Endothelial cell of umbilical vein (primary cell): ENCODE data around the gene CLCN2. TPM values are rescaled to one million over a fixed set of nuclear protein-coding genes. Genes with fewer than 3 reads are reported as not detected.
A peak's percentile ranks its signal among the peaks of the same experiment; 100 is the strongest.

Source experiments
- BruUV-seq: library from RNA; stranded (reverse); fragments of 400-500 nt; replicated peaks from 2 replicates; lab custom pipeline; 2021; lab: Mats Ljungman, UMichigan
- CTCF ChIA-PET: fragments of 300-600, 350-600 bp; sonication (Branson Sonifier 250); formaldehyde crosslinking; loops from one replicate; lab custom pipeline; 2021; ENCODE audit warnings: antibody characterized with exemption, inconsistent platforms; lab: Charles Lee
- POLR2A ChIA-PET: fragments of 300-600, 350-600 bp; sonication (Branson Sonifier 250); formaldehyde crosslinking; loops from one replicate; lab custom pipeline; 2021; ENCODE audit warnings: antibody characterized with exemption, inconsistent platforms; lab: Charles Lee
- DNase-seq: peaks from one replicate; pipeline ENCODE4 v3.0.0-alpha.2; 2011; ENCODE audit warnings: low read depth, low spot score
- FAIRE-seq: peaks from 2 replicates; lab custom pipeline; 2011; peaks lifted over from hg19 to GRCh38; lab: Jason Lieb, UNC
- H2AFZ ChIP-seq: 2 replicates; pipeline ENCODE4 v1.6.0; 2012; ENCODE audit warnings: low read depth, low read length, control low read depth, inconsistent platforms
- H3K27ac ChIP-seq: 2 replicates; pipeline ENCODE4 v1.5.1; 2011; ENCODE audit warnings: low read depth, mild to moderate bottlenecking, control low read depth, low read length, moderate library complexity; ENCODE audit not compliant: insufficient read depth
- H3K27me3 ChIP-seq, 2 experiments: 2 replicates each; pipeline versions ENCODE4 v1.6.0 to v1.6.1; 2011; ENCODE audit warnings: low read length in 2 of 2, mixed read lengths in 1 of 2; ENCODE audit not compliant: control insufficient read depth in 2 of 2, insufficient read depth in 2 of 2
- H3K36me3 ChIP-seq, 2 experiments: 2 replicates in 1 of 2; 3 replicates in 1 of 2; pipeline ENCODE4 v1.5.1; 2011; ENCODE audit warnings: low read length in 2 of 2, mild to moderate bottlenecking in 1 of 2, moderate library complexity in 1 of 2; ENCODE audit not compliant: control insufficient read depth in 2 of 2, insufficient read depth in 2 of 2; ENCODE audit errors: extremely low read depth in 1 of 2
- H3K4me1 ChIP-seq: 3 replicates; pipeline ENCODE4 v1.5.1; 2011; ENCODE audit warnings: mild to moderate bottlenecking, low read length; ENCODE audit not compliant: control insufficient read depth, insufficient read depth; ENCODE audit errors: extremely low read depth
- H3K4me2 ChIP-seq: 2 replicates; pipeline ENCODE4 v1.6.1; 2011; ENCODE audit warnings: low read length, control low read depth, mixed read lengths; ENCODE audit not compliant: insufficient read depth
- H3K4me3 ChIP-seq, 3 experiments: fragments of 200-600 bp in 1 of 3; sonication (generic), shearing (Covaris generic) in 1 of 3; replicated peaks in 1 of 3; 2 replicates each; pipeline ENCODE4 v1.5.1; 2011 to 2016; ENCODE audit warnings: control low read depth in 3 of 3, low read length in 3 of 3, mild to moderate bottlenecking in 2 of 3, inconsistent platforms in 1 of 3, low read depth in 1 of 3, moderate library complexity in 1 of 3; ENCODE audit not compliant: insufficient read depth in 1 of 3
- H3K79me2 ChIP-seq: 2 replicates; pipeline ENCODE4 v1.6.0; 2012; ENCODE audit warnings: low read length, inconsistent platforms; ENCODE audit not compliant: control insufficient read depth, insufficient read depth
- H3K9ac ChIP-seq: replicated peaks from 2 replicates; pipeline ENCODE3; 2011; ENCODE audit warnings: low read length, control low read depth; ENCODE audit not compliant: insufficient read depth; ENCODE audit errors: extremely low read depth
- H3K9me1 ChIP-seq: replicated peaks from 3 replicates; pipeline ENCODE4 v1.6.0; 2011; ENCODE audit warnings: mild to moderate bottlenecking, low read length; ENCODE audit not compliant: control insufficient read depth, insufficient read depth; ENCODE audit errors: extremely low read depth
- H3K9me3 ChIP-seq: replicated peaks from 2 replicates; pipeline ENCODE4 v1.5.1; 2012; ENCODE audit warnings: low read length, inconsistent platforms; ENCODE audit not compliant: control insufficient read depth, insufficient read depth
- H4K20me1 ChIP-seq: replicated peaks from 2 replicates; pipeline ENCODE3; 2011; ENCODE audit warnings: mild to moderate bottlenecking, low read length; ENCODE audit not compliant: control insufficient read depth, insufficient read depth; ENCODE audit errors: extremely low read depth
- JUN ChIP-seq: IDR thresholded peaks from 2 replicates; pipeline ENCODE4 v1.6.1; 2011; ENCODE audit warnings: borderline replicate concordance, low read depth; ENCODE audit not compliant: insufficient read length, insufficient read depth
- MAX ChIP-seq: IDR thresholded peaks from 2 replicates; pipeline ENCODE4 v1.6.1; 2011; ENCODE audit not compliant: insufficient read depth, insufficient read length
- MYC ChIP-seq: IDR thresholded peaks from one replicate; pipeline ENCODE4 v1.6.1; 2011; ENCODE audit warnings: mild to moderate bottlenecking, low read depth, low read length
- POLR2AphosphoS5 ChIP-seq: IDR thresholded peaks from 2 replicates; pipeline ENCODE4 v1.6.1; 2012; ENCODE audit warnings: low read depth, mild to moderate bottlenecking, control low read depth, low read length, moderate library complexity; ENCODE audit not compliant: insufficient read depth
- dilution Hi-C: fragments of 300-500 bp; cut with MboI; formaldehyde crosslinking; loops from one replicate; pipeline ENCODE4 v1.15.0; 2019; ENCODE audit warnings: low sequenced_read_pairs; ENCODE audit not compliant: extremely low pct_ligation_motif_present
- intact Hi-C: fragments of 100-400 bp; cut with micrococcal nuclease; formaldehyde crosslinking; loops from one replicate; pipeline ENCODE4 v1.10.0; 2022
- polyA plus RNA-seq, 4 experiments: library from polyadenylated mRNA; depleted of rRNA in 3 of 4; stranded (reverse) in 3 of 4; unstranded in 1 of 4; fragments of >200 nt; gene quantifications; 2 replicates each; pipeline versions ENCODE4 v1.2.1 to v1.2.3, GENCODE V29; 2011 to 2012; ENCODE audit warnings: missing spikeins in 1 of 4
- total RNA-seq: library from RNA; stranded (reverse); gene quantifications from 2 replicates; pipeline ENCODE4 v1.2.3, GENCODE V29; 2021

Gene CLCN2
- total and polyA plus RNA-seq, 2 donors (not counting 3 experiments of a cell fraction or from before 2014, with no cell fraction given): 3.5 to 6.5 TPM

GRCh38 chr3:184299488-184300377 lies 61.7 kb downstream of the CLCN2 start:
- Histone ChIP-seq H3K4me3 (peak overlapping the region; percentile 71 to 89 (median 88)), H4K20me1 (no peaks in the 10 kb centered on the region), H3K36me3 (peaks cover 27 to 31% of the 10 kb centered on the region in 2 experiments), H2AFZ (no peak overlapping the region), H3K27ac (peak overlapping the region; percentile 70), H3K79me2 (peaks cover 51% of the 10 kb centered on the region), H3K9me1 (no peaks in the 10 kb centered on the region), H3K4me1 (peaks cover 13% of the 10 kb centered on the region), H3K9ac (peak overlapping the region; percentile 90), H3K4me2 (peak overlapping the region; percentile 87), H3K9me3 (no peaks in the 10 kb centered on the region), H3K27me3 (peaks cover 0 to 3% of the 10 kb centered on the region in 2 experiments)
- TF ChIP-seq POLR2AphosphoS5: peak; percentile 39
- TF ChIP-seq JUN: no peak
- no peak for TF ChIP-seq MYC
- no peak for TF ChIP-seq MAX
- BruUV-seq: TSS peak; percentile 95
- DNase-seq: peak; percentile 67
- dilution Hi-C loops (no loop called here), intact Hi-C loops (loop anchor here (1.0 to 2.0 kb wide), 5 partner anchors 15 to 125 kb away; partner anchors contain the start of genes AP2M1, EEF1AKMT4 and EIF4G1)
- no peak for FAIRE-seq
- POLR2A ChIA-PET: no interaction called here
- CTCF ChIA-PET: interaction anchor here (1.0 to 1.5 kb wide), 3 partner anchors 12 to 404 kb away, joined by 3 to 4 read pairs (median 4); no protein-coding TSS in a partner anchor
